Gastrocnemius medialis (tissue), 4 donors: ENCODE data around the gene PKLR.

Source experiments
- POLR2A ChIP-seq, 2 donors: fragments of 450-650 bp; IDR thresholded peaks; one replicate each; pipeline ENCODE4 v1.6.1; 2017; ENCODE audit warnings: antibody characterized with exemption in 2 of 2, mild to moderate bottlenecking in 2 of 2, moderate library complexity in 2 of 2
- TF ChIP-seq, protein P1 (sequence below), 5 experiments: fragments of 450-650 bp in 3 of 5; fragments of 200-600 bp in 2 of 5; sonication (generic) in 2 of 5; IDR thresholded peaks in 4 of 5; conservative IDR thresholded peaks in 1 of 5; 1 replicate in 4 of 5; 2 replicates in 1 of 5; pipeline ENCODE4 v1.5.1; 2016 to 2019; ENCODE audit warnings: antibody characterized with exemption in 5 of 5, mild to moderate bottlenecking in 3 of 5, moderate library complexity in 3 of 5

DNA sequence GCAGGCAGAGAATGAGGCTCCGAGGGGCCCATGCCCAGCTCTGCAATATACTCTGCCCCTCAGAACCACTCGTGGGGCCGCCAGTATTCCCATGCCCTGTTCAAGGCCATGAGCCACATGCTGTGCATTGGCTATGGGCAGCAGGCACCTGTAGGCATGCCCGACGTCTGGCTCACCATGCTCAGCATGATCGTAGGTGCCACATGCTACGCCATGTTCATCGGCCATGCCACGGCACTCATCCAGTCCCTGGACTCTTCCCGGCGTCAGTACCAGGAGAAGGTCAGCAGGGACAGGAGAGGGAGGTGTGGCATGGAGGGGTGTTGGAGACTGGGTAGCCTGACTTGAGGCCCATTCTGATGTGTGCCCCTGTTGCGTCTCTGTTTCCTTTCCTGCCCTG, 16.8 kb downstream of the PKLR start:
- TF ChIP-seq, protein P1, sequence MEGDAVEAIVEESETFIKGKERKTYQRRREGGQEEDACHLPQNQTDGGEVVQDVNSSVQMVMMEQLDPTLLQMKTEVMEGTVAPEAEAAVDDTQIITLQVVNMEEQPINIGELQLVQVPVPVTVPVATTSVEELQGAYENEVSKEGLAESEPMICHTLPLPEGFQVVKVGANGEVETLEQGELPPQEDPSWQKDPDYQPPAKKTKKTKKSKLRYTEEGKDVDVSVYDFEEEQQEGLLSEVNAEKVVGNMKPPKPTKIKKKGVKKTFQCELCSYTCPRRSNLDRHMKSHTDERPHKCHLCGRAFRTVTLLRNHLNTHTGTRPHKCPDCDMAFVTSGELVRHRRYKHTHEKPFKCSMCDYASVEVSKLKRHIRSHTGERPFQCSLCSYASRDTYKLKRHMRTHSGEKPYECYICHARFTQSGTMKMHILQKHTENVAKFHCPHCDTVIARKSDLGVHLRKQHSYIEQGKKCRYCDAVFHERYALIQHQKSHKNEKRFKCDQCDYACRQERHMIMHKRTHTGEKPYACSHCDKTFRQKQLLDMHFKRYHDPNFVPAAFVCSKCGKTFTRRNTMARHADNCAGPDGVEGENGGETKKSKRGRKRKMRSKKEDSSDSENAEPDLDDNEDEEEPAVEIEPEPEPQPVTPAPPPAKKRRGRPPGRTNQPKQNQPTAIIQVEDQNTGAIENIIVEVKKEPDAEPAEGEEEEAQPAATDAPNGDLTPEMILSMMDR (IDR thresholded peaks at IDR 0.05 in 4 of 5, conservative IDR thresholded peaks at IDR 0.05 in 1 of 5): no peak
- TF ChIP-seq POLR2A (IDR thresholded peaks at IDR 0.05): no peak
